SU-DHL-6 (cell line): ENCODE data around the gene ADAM10.

ENCODE experiments used
- EZH2phosphoT487 ChIP-seq: fragments of 200-600 bp; sonication (generic), shearing (Covaris generic); conservative IDR thresholded peaks from 2 replicates; pipeline ENCODE4 v1.6.1; 2018; ENCODE audit warnings: mild to moderate bottlenecking, antibody characterized with exemption, low read length, moderate library complexity, mixed read lengths
- TF ChIP-seq, protein P1 (sequence below): fragments of 200-600 bp; sonication (generic); IDR thresholded peaks from one replicate; pipeline ENCODE4 v1.5.1; 2017; ENCODE audit warnings: antibody characterized with exemption, mild to moderate bottlenecking, low read length, moderate library complexity; ENCODE audit not compliant: insufficient read depth, poor library complexity, severe bottlenecking

DNA sequence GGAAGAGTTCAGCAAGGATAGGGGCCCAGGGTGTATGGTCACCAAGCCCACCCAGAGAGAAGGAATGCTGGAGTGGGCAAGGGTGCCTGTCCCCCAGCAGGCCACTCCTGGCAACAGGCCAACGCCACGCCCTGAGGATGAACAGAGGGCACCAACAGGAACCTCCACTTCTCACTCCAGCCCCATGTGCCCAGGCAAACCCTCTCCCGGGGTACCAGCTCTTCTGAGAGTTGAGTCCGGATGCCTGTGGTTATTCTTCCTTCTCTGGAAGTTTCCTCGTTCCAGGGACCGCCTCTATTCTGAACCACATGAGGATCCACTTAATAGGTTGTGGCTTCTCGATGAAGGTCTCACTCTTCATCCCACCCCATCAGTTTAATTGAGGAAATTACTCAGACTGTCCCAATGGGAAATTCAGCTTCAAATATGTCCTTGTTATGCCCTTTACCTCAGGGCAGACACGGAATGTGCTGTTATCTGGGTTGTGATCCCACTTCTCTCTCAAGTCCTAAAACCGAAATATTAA is 203.4 kb downstream of the ADAM10 start:
- TF ChIP-seq, protein P1, sequence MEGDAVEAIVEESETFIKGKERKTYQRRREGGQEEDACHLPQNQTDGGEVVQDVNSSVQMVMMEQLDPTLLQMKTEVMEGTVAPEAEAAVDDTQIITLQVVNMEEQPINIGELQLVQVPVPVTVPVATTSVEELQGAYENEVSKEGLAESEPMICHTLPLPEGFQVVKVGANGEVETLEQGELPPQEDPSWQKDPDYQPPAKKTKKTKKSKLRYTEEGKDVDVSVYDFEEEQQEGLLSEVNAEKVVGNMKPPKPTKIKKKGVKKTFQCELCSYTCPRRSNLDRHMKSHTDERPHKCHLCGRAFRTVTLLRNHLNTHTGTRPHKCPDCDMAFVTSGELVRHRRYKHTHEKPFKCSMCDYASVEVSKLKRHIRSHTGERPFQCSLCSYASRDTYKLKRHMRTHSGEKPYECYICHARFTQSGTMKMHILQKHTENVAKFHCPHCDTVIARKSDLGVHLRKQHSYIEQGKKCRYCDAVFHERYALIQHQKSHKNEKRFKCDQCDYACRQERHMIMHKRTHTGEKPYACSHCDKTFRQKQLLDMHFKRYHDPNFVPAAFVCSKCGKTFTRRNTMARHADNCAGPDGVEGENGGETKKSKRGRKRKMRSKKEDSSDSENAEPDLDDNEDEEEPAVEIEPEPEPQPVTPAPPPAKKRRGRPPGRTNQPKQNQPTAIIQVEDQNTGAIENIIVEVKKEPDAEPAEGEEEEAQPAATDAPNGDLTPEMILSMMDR = no peak
- TF ChIP-seq EZH2phosphoT487 = no peak
